Measurements from ENCODE around the gene ZNF362.

The ZNF362 gene

DNA sequence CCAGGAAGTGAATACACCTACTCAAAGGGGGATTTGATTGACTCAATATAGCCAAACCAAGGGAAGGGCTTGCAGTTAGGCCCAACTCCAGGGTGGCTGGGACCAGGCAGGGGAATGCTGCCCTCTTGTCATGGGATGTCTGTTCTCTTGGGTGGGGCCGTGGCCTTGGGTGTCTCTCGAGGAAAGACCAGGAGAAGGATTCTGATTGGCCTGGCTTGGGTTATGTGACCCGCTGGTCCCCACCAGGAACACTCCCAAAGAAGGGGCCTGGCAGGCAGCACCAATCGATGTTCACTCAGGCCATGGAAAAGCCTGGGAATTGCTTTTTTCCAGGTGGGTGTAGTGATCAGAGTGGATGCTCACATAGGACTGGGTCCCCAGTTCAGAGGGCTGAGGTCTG is 10.1 kb upstream of the ZNF362 start:
- no peak for DNase-seq

DNA sequence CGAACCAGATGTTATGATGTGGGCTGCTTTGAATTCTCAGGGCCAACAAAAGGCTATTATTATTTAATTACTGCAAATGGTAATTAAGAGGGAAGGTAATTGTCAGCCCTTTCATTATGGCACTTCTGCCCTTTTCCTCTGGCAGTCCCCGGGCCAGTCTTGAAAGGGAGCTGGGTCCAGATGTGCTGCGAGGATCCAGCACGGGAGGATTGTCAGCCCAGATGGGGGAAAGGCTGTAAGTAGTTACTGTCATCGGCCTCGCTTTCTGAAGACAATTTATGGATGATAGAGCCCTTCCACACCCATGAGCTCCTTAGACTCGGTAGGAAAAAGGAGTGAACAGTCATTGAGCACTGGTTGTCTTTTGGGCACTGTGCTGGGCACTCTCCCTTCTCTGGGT is 8.7 kb upstream of the ZNF362 start:
- no peak for DNase-seq

DNA sequence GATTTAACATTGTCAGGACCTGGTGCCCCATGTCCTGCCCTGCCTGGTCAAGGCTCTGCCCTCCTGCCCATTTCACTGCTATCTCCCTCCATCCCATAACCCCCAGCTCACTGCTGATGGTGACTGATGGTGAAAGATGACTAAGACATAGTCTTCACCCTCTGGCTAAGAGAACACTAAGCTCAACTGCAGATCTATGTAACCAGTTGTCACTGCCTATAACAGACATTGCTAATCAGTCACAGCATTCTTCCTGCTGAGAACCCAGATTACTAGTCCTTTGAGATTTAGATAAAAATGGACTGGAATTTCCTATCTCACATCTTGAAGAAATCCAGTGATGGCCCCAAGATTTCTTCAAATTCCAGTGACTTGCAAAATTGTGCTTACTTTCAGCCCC is 8.0 kb upstream of the ZNF362 start:
- no peak for DNase-seq

DNA sequence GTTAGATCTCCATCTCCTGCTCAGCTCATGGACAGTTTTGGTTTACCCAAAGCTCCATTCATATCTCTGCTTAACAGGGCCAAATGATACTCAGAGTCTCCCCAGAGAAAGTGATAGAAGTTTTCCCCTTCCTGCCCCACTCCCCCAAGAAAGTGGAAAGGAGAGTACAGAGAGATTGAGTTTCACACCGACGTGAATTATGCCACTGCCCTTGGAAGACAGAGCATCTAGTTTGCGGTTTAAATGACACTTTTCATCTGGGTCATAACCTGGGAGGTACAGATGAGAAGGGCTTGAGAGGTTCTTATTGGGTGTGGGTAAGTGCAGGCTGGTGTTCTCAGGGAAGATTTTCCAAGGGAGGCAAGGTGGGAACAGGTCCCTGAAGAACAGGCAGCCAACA is 6.9 kb upstream of the ZNF362 start:
- DNase-seq = no peak

DNA sequence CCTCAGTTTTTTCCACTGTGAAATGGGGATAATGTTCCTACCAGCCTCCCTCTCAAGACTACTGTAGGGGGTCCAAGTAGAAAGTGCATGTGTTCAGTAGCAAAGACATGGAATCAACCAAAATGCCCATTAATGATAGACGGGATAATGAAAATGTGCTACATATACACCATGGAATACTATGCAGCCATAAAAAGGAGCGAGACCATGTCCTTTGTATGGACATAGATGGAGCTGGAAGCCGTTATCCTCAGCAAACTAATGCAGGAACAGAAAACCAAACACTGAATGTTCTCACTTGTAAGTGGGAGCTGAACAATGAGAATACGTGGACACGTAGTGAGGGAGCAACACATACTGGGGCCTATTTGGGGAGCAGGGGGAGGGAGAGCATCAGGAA is 6.1 kb upstream of the ZNF362 start:
- no peak for DNase-seq

DNA sequence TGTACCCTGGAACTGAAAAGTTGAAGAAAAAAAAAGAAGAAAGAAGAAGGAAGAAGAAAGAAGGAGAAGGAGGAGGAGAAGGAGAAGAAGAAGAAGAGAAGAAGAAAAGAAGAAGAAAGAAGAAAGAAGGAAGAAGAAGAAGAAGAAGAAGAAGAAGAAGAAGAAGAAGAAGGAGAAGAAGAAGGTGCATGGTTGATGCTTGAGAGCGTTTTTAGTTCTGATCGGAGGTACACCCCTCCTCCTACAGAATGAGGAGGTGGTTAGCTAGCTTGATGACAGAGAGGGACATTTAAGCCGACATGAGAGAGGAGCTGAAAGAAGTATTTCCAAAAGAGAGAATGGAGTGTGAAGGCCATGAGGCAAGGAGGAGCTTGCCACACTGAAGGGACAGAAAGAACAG is 5.6 kb upstream of the ZNF362 start:
- DNase-seq = no peak

DNA sequence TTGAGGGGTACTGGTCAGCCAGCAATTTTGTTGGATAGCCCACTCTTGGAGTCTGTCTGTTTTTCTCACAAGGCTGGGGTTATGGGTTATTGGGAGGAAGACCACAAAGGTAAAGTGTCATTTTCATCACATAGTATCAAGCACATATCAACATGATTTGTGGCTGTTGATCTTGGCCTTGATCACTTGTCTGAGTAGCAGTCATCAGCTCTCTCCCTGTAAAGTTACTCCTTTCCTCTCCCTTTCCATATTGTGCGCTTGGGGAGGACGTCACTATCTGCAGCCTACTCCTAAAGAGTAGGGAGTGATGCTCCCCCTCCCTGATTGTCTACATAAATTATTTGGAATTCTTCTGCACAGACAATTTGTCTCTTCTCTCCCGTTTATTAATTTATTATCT is 1.8 kb upstream of the ZNF362 start:
- no peak for DNase-seq

DNA sequence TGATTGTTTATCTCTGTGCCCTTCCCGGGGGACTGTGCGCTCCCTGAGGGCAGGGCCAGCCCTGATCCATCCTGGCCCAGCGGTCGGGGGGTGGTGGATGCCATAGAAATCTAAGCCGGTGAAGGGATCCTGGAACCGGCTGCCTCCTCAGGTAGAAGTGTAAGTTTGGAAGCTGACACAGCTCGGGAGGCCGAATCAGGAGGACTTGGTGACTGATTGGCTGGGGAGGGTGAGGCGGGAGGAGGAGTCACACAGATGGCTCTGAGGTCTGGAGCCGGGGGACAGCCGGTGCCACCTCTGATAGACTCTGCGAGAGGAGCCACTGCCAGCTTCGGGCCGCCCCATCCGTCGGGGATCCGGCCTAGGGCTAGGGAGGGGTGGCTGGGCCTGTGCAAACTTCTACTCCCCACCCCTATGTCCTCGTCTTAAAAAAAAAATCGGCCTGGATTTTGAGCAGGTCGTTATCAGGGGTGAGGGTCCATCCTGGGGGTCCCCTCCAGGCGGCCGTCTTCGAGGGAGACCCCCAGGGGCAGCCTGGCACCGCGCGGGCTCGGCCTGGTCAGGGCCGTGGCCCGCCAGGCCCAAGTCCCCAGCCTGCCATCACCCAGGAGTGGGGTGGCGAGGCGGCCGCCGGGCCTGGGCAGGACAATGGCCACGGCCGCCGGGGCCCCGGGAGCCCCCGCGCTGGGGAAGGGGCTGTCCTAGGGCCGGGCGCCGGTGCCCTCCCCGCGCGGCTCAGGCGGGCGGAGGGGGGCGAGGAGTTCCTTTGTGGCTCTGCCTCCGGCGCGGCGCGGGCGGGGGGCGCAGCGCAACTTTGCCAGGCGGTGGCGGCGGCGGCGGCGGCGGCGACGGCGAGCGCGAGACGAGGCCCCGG is 708 bp upstream of the ZNF362 start:
- DNase-seq = peak; percentile 43

DNA sequence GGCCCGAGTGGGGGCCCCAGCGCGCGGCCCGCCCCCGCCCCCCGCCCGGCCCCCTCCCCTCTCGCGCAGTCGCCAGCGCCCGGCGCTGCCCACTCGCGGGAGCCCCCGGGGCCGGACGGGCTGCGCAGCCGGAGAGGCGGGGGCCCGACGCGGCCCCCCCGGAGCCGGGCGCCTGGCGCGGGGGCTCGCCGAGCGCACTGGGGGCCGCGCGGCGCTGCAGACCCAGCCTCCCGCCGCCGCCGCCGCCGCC is 146 bp upstream of the ZNF362 start:
- no peak for DNase-seq

DNA sequence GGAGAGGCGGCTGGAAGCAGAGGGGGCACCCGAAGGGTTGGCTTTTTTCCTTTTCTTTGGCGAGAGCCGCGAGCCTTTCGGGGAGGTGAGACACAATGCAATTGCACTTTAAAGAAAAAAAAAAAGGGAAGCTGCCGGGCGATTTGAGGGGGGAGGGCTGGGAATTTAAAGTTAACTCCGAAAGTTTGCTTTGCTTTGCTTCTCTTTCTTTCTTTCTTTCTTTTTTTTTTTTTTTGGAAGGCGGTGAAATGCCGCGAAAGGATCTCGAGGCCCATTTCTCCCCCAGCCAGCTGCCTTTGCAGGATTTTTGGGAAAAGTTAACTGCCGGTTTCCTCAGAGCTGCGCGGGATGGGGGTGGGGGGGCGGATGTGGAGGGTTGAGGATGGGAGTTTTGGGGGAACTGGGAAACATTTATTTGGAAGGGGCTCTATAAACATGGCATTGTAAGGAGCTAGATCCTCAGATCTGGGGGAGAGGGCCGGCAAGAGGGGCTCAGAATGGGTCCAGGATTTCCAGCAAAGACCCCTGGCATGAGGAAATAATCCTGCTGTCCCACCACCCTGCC is 997 bp downstream of the ZNF362 start:
- no peak for DNase-seq

DNA sequence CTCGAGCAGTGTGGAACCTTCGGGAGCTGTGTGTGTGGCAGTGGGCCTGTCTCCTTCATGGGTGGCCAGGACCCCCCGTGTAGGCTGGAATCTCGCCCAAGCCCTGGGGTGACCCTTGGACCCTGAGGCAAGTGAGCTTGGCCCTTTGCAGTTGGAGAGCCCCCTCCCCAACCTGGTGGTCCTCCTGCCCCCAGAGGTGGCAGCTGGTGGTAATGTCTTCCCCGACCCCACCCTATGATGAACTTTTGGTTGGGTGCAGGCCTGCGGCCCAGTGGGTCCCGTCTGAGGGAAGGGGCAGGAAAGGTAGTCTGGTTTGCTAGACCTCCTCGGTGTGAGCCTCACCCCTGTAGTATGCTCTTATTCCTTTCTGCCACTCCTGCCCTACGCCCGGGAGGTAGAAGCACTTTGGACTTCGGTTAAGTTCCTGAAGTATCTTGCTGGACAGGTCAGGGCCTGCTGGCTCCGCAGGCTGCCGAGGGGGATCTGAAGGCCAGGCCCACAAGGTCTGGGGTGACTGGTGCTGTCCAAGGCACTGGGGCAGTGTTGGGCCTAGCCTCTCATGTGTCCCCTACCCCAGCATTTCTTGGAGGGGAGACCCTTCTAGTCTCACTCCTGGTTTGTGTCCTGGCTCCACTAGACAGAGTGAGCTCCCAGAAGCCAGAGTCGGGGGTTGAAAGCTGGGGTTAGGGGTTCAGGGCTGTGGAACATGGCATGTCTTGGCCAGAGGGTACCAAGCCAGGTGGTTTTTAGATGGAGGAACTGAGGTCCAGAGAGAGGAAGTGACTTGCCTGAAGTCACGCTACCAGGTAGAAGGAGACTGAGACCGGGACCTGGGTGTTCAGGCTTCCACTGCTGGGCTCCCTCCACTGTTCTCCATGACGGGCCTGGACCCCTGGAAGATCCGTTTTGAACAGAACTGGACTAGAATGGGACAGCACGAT is 1.8 kb downstream of the ZNF362 start:
- no peak for DNase-seq

DNA sequence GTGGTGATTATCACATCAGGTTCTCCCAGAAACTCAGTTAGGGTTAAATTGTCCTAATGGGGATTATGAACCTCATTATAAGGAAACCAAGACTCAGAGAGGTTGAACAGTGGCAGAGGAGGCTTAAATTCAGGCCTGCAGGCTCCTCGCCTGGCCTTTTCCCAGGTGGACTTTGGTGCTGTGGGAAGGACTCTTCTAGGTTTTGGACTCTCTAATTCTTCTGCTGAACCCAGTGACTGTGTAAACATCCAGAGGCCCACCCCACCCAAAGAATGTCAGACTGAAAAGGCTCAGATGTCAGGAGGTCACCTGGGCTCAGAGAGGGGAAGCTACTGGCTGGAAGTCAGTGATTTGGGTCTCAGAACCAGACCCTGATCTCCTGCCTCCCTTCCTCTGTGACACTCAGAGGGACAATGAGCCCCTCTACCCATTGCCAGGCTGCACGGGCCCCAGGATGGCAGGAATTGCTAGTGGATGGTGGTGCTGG is 2.5 kb downstream of the ZNF362 start:
- DNase-seq = no peak

DNA sequence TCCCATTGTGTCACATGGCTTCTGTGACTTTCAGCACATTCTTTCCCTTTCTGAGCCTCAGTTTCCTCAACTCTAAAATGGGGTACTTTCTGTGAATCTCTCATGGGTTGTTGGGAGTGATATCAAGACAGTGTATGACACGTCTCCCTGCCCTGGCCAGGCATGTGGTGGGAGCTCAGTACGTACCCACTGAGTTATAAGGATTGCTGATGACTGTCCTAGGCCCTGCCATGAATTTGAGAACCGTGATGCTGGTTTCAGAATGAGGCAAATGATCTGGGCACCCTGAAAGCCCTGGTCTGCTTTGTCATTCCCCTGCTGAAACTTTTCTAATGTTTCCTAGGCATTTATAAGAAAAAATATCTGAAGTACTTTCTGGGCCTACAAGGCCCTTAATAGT is 3.6 kb downstream of the ZNF362 start:
- DNase-seq = no peak

DNA sequence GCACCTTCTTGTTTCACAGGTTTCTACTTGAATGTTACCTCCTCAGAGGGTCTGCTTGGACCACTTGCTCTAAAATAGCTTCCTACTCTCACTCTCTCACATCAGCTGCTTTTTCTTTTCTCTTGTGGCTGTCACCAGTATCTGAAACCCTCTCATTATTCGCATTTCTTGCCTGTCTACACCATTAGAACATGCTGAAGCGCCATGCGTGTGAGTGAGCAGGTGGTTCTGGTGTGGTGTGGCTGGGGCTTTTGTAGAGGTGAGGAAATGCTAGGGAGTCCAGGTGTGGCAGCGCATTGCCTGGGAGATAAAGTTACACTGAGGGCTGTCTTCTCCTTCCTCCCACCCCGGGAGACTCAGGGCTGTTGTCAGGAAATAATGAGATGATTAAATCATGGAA is 4.1 kb downstream of the ZNF362 start:
- no peak for DNase-seq

DNA sequence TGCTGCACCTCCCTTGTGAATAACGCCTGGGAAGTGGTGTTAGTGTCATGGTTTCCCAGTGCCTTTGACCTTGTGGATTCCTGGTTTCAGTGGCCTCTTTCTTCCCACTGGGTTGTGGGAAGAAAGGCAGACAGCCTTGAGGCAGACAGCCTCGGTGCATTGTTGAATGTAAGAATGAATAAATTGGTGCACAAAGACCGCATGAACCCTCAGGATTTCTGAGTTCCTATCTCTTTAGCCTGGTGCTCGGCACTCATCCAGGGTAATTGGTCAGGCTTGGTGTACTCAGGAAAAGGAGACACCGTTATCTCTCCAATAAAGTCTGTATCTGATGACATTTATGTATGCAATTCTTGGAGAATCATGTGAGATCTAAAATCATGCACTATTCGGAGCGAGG is 5.1 kb downstream of the ZNF362 start:
- no peak for DNase-seq

DNA sequence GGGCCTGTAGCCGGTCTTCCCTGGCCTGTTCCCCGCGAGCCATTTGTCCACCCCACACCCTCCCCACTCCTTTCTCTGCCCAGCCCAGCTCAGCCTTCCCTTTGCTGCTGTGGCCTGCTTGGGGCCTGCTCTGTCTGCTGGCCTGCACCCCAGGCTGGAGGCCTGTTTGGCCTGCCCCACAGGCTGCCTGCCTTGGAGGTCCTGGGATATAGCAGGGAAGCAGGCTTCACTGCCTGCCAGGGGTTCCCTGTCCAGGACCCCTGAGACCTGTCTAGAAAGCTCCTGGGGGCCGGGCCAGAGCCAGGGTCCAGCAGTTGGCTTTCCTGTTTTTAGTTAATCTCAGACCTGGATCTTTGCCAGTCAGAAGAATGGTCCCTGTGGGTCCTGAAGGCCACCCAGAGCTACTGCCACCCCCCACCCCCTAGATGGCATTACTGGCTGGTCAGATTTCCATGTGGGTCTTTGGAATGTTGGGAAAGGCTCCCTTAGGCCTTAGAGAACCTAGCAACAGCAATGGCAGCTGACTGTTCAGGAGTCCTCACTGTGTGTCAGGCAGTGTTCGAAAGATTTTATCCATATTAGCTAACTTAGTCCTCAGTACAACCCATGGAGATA is 7.7 kb downstream of the ZNF362 start:
- DNase-seq = no peak

DNA sequence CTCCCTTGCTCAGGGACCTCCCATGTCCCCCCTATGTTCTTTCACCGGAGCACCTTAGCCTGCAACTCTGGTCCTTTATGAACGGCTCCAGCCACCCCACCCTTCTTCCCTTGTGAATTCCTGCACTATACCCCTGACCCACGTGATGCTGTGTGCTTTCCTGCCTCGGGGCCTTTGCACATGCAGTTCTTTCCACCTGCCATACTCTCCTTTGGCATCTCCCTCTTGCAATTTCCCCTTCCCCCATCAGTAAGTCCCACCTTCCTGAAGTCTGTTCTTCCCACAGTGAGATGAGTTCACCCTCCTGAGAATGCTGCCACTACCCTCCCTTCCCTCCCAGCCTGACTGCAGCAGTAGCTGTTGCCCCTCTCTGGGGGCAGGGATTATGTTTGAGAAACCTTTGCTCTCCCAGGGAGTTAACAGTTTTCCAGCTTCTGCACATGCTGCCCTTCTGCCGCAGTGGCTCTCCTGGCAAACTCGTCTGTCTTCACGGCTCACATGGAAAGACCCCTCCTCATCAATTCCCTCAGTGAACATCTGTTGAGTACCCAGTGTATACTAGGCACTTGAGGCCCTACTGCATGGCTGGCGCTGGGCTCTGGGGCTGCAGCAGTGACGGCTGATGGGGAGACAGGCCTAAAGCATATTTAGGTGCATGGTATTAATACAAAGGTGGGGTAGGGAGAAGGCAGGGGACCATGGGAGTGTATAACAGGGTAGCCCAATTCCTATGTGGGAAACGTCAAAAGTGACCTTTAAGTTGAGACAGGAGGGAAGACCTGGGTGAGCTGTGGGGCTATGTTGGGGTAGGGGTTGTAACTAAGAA is 9.7 kb downstream of the ZNF362 start:
- DNase-seq = no peak

DNA sequence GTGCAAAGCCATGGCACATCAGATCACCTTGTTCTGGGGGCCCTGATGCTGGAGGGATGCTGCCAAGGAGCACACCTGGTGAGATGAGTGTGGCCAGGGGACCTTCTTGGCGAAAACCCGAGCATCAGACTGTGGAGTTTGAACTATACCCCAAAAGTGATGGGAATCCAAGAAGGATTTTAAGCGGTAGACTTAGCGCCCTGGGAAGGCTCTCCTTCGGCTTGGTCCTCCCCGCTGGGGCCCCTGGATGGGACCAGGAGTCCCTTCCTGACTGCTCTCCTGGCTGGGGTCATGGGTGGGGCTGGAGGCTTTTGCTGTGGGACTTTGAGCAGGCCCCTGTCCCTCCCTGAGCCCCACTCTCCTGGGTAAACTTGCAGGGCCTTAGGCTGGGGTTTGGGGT is 10.5 kb downstream of the ZNF362 start:
- no peak for DNase-seq

DNA sequence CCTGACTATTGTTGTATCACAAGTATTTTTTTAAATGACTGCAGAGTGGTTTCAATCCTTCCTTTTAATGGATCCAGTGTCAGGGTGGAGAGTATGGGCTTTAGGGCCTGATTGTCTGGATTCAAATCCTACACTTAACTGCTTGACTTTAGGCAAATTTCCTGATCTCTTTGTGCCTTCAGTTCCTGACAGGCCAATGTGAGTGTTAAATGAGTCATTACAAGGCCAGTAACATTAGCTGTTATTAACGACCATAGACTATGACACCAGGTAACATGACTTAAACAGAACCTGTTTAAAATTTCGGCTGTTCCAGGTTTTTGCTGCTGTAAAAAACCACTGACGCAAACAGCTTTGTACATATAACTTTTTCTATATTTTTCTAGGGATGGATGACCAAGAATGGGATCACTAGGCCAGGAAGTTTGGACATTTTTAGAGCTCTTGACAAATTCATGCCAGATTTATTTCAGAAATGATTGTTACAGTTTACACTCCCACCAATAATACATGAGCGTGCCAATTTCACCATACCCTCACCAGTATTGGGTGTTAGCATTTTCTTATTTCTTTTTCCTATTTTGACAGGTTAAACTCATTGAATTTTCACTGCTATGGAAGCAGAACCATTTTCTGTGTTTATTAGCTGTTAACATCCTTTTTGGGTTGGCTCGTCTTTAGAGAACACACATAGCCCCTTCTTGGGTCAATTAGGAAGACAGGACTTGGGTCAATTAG is 11.3 kb downstream of the ZNF362 start:
- no peak for DNase-seq

DNA sequence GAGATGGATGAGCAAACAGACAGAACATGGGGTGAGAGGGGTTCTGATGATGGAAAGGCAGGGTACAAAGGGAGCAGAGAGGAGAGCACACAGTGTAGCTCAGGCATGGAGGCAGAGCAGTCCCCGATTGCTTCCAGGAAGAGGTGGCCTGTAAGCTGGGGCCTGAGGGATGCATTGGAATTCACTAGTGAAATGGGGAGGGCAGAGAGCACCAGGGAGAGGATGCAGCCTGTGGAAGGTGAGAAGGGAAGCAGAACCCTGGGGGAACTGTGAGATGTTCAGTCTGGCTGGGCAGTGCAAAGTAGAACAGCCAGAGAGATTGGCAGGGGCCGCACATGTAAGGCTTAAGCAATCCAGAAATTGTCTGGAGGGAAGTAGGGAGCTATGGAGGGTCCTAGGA is 12.2 kb downstream of the ZNF362 start:
- no peak for DNase-seq

DNA sequence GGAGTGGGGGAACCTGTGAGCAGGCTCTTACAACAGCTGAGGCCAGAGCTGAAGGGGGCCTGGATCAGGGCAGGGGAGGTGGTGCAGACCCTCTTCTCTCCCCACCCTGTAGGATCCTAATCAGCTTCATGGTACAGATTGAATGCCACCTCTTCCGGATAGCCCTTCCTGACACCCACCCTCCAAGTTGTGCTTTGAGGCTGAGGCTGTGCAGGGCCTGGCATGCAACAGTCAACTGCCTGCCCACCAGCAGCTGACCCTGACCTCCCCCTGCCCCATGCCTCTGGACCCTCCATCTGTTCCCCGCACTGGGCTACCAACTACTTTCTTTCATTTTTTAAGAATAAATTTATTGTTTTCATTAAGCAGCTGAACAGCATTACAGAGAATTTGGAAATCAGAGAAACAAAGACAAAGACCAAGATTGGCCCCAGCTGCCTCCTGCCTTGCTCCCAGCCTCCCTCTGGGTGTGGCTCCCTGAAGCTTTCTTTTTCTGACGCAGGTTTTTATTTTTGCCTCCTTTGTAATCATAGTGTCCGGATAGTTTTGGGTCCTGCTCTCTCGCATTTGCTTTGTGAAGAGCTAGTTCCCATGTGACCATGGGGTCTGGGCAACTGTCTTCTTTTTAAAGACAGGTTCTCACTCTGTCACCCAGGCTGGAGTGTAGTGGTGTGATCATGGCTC is 12.8 kb downstream of the ZNF362 start:
- no peak for DNase-seq

Measured in CD4-positive, alpha-beta T cell treated with Interleukin-21 for 1 hour (primary cell).